Middle frontal gyrus (tissue), 1 donor: ENCODE data around the gene CLIP3.
A peak's percentile ranks its signal among the peaks of the same experiment; 100 is the strongest.
"Not testable (repeated sequence)": the region's sequence is repeated elsewhere in the genome, so short reads cannot be mapped to it uniquely, and the experiment has no call there.

Experiments used
- DNase-seq: peaks from one replicate; pipeline ENCODE4 v3.0.0-alpha.2; 2015; ENCODE audit warnings: low spot score; ENCODE audit errors: extremely low spot score

The CLIP3 gene

GRCh38 chr19:36049080-36049698 is 16.5 kb upstream of the CLIP3 start:
- no peak for DNase-seq

GRCh38 chr19:36047835-36048234 is 15.2 kb upstream of the CLIP3 start:
- no peak for DNase-seq

- DNase-seq = no peak
These were observed 13.9 kb upstream of the CLIP3 start for GRCh38 chr19:36046443-36047050.

GRCh38 chr19:36043952-36044351 is 11.3 kb upstream of the CLIP3 start:
- no peak for DNase-seq

GRCh38 chr19:36041831-36042230 is 9.2 kb upstream of the CLIP3 start:
- no peak for DNase-seq

GRCh38 chr19:36041092-36041491 is 8.4 kb upstream of the CLIP3 start:
- DNase-seq = not testable (repeated sequence)

GRCh38 chr19:36040495-36040894 is 7.8 kb upstream of the CLIP3 start:
- no peak for DNase-seq

- DNase-seq = no peak
These were observed 1.4 kb downstream of the CLIP3 start for GRCh38 chr19:36031308-36031707.

GRCh38 chr19:36030264-36031148 is 2.2 kb downstream of the CLIP3 start:
- DNase-seq = no peak

- peak; percentile 50 for DNase-seq
These were observed 4.2 kb downstream of the CLIP3 start for GRCh38 chr19:36028313-36029041.

- DNase-seq = no peak
These were observed 5.0 kb downstream of the CLIP3 start for GRCh38 chr19:36027696-36028095.

GRCh38 chr19:36026091-36026876 is 6.4 kb downstream of the CLIP3 start:
- no peak for DNase-seq

- DNase-seq = no peak
These were observed 7.1 kb downstream of the CLIP3 start for GRCh38 chr19:36025541-36025940.

- DNase-seq = no peak
These were observed 9.2 kb downstream of the CLIP3 start for GRCh38 chr19:36023432-36023831.

- no peak for DNase-seq
These were observed 13.5 kb downstream of the CLIP3 start for GRCh38 chr19:36019061-36019670.

GRCh38 chr19:36014012-36014924 is 18.4 kb downstream of the CLIP3 start, which contains the start of gene ALKBH6:
Gene ALKBH6 (minus strand): TSS chr19:36014213. CDS start chr19:36013397, 816 bp downstream.
- DNase-seq = peak; percentile 98

- DNase-seq = no peak
These were observed 19.2 kb downstream of the CLIP3 start for GRCh38 chr19:36013280-36014011.

GRCh38 chr19:36010402-36010801 is 22.3 kb downstream of the CLIP3 start:
- DNase-seq = no peak
